22Rv1 (cell line): ENCODE measurements around the gene IL17RE.
"Not testable (repeated sequence)": the region's sequence is repeated elsewhere in the genome, so short reads cannot be mapped to it uniquely, and the experiment has no call there.

Experiments
- ZFX ChIP-seq: fragments of 450-650 bp; IDR thresholded peaks from 2 replicates; pipeline ENCODE4 v1.6.1; 2017; ENCODE audit warnings: antibody characterized with exemption, borderline replicate concordance
- TF ChIP-seq, protein P1 (sequence below): fragments of 450-650 bp; IDR thresholded peaks from 2 replicates; pipeline ENCODE4 v1.5.1; 2017; ENCODE audit warnings: mild to moderate bottlenecking

- TF ChIP-seq, protein P1, sequence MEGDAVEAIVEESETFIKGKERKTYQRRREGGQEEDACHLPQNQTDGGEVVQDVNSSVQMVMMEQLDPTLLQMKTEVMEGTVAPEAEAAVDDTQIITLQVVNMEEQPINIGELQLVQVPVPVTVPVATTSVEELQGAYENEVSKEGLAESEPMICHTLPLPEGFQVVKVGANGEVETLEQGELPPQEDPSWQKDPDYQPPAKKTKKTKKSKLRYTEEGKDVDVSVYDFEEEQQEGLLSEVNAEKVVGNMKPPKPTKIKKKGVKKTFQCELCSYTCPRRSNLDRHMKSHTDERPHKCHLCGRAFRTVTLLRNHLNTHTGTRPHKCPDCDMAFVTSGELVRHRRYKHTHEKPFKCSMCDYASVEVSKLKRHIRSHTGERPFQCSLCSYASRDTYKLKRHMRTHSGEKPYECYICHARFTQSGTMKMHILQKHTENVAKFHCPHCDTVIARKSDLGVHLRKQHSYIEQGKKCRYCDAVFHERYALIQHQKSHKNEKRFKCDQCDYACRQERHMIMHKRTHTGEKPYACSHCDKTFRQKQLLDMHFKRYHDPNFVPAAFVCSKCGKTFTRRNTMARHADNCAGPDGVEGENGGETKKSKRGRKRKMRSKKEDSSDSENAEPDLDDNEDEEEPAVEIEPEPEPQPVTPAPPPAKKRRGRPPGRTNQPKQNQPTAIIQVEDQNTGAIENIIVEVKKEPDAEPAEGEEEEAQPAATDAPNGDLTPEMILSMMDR = not testable (repeated sequence)
- not testable (repeated sequence) for TF ChIP-seq ZFX
Observed at GRCh38 chr3:9872067-9872466, 30.6 kb upstream of the IL17RE start.
